ENCODE data around the gene APIP.

GRCh38 chr11:34909955-34910354 is 6.2 kb downstream of the APIP start:
- TF ChIP-seq, protein P1, sequence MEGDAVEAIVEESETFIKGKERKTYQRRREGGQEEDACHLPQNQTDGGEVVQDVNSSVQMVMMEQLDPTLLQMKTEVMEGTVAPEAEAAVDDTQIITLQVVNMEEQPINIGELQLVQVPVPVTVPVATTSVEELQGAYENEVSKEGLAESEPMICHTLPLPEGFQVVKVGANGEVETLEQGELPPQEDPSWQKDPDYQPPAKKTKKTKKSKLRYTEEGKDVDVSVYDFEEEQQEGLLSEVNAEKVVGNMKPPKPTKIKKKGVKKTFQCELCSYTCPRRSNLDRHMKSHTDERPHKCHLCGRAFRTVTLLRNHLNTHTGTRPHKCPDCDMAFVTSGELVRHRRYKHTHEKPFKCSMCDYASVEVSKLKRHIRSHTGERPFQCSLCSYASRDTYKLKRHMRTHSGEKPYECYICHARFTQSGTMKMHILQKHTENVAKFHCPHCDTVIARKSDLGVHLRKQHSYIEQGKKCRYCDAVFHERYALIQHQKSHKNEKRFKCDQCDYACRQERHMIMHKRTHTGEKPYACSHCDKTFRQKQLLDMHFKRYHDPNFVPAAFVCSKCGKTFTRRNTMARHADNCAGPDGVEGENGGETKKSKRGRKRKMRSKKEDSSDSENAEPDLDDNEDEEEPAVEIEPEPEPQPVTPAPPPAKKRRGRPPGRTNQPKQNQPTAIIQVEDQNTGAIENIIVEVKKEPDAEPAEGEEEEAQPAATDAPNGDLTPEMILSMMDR (tag by site-specific recombination; IDR thresholded peaks at IDR 0.05): no peak
- TF ChIP-seq, protein P2, sequence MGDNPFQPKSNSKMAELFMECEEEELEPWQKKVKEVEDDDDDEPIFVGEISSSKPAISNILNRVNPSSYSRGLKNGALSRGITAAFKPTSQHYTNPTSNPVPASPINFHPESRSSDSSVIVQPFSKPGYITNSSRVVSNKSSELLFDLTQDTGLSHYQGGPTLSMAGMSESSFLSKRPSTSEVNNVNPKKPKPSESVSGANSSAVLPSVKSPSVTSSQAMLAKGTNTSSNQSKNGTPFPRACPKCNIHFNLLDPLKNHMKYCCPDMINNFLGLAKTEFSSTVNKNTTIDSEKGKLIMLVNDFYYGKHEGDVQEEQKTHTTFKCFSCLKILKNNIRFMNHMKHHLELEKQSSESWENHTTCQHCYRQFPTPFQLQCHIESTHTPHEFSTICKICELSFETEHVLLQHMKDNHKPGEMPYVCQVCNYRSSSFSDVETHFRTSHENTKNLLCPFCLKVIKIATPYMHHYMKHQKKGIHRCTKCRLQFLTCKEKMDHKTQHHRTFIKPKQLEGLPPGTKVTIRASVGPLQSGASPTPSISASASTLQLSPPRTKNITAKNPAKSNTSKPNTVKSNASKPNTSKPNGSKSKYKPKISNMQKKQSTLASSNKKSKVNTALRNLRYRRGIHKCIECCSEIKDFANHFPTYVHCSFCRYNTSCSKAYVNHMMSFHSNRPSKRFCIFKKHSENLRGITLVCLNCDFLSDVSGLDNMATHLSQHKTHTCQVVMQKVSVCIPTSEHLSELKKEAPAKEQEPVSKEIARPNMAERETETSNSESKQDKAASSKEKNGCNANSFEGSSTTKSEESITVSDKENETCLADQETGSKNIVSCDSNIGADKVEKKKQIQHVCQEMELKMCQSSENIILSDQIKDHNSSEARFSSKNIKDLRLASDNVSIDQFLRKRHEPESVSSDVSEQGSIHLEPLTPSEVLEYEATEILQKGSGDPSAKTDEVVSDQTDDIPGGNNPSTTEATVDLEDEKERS (tag by site-specific recombination; IDR thresholded peaks at IDR 0.05): no peak
- TF ChIP-seq SP2 (tag by site-specific recombination; IDR thresholded peaks at IDR 0.05) (no peak), ZNF548 (tag by site-specific recombination; IDR thresholded peaks at IDR 0.05) (no peak), REST (tag by site-specific recombination; IDR thresholded peaks at IDR 0.05) (no peak), ZNF76 (tag by site-specific recombination; IDR thresholded peaks at IDR 0.05; ENCODE audit: borderline replicate concordance, low read depth) (no peak), ZNF660 (tag by site-specific recombination; IDR thresholded peaks at IDR 0.05) (no peak), PRDM10 (tag by site-specific recombination; IDR thresholded peaks at IDR 0.05) (no peak), ZNF792 (tag by site-specific recombination; IDR thresholded peaks at IDR 0.05) (no peak), SETDB1 (IDR thresholded peaks at IDR 0.05; ENCODE audit: insufficient read length, low read length) (no peak), ZNF274 (IDR thresholded peaks at IDR 0.05; ENCODE audit: low read length) (no peak), ZNF274 (tag by site-specific recombination; IDR thresholded peaks at IDR 0.05; ENCODE audit: borderline replicate concordance) (no peak), ZNF121 (tag by site-specific recombination; IDR thresholded peaks at IDR 0.05) (no peak), ZNF654 (tag by site-specific recombination; IDR thresholded peaks at IDR 0.05; ENCODE audit: low read depth) (no peak)
- TF ChIP-seq, protein P3, sequence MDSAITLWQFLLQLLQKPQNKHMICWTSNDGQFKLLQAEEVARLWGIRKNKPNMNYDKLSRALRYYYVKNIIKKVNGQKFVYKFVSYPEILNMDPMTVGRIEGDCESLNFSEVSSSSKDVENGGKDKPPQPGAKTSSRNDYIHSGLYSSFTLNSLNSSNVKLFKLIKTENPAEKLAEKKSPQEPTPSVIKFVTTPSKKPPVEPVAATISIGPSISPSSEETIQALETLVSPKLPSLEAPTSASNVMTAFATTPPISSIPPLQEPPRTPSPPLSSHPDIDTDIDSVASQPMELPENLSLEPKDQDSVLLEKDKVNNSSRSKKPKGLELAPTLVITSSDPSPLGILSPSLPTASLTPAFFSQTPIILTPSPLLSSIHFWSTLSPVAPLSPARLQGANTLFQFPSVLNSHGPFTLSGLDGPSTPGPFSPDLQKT (IDR thresholded peaks at IDR 0.05; ENCODE audit: borderline replicate concordance, low read depth, low read length): no peak
